Activated gamma-delta T cell treated with Interleukin-2 at 50 U/mL for 16 hours (primary cell): ENCODE measurements around the gene C16orf87.
"Not testable (repeated sequence)": the region's sequence is repeated elsewhere in the genome, so short reads cannot be mapped to it uniquely, and the experiment has no call there.

Experiments
- DNase-seq: peaks from one replicate; pipeline ENCODE4 v3.0.0-alpha.2; 2020

C16orf87 gene

GRCh38 chr16:46830902-46831647 lies at the start of gene C16orf87:
Gene C16orf87, minus strand, starts transcription at chr16:46831180. Its CDS starts 31 bp downstream, at chr16:46831149.
- DNase-seq: peak; percentile 89

GRCh38 chr16:46875243-46875642 lies 44.3 kb upstream of the C16orf87 start:
- no peak for DNase-seq

GRCh38 chr16:46873201-46873600 lies 42.2 kb upstream of the C16orf87 start:
- no peak for DNase-seq

GRCh38 chr16:46871597-46871996 lies 40.6 kb upstream of the C16orf87 start:
- DNase-seq: no peak

- DNase-seq: not testable (repeated sequence)
Observed at GRCh38 chr16:46868891-46869290, 37.9 kb upstream of the C16orf87 start.

- not testable (repeated sequence) for DNase-seq
Observed at GRCh38 chr16:46867486-46867885, 36.5 kb upstream of the C16orf87 start.

- DNase-seq: no peak
Observed at GRCh38 chr16:46866286-46866685, 35.3 kb upstream of the C16orf87 start.

GRCh38 chr16:46862555-46863447 lies 31.8 kb upstream of the C16orf87 start:
- no peak for DNase-seq

- DNase-seq: no peak
Observed at GRCh38 chr16:46859719-46860152, 28.8 kb upstream of the C16orf87 start.

GRCh38 chr16:46858151-46858550 lies 27.2 kb upstream of the C16orf87 start:
- DNase-seq: no peak

- no peak for DNase-seq
Observed at GRCh38 chr16:46857368-46857945, 26.5 kb upstream of the C16orf87 start.

- no peak for DNase-seq
Observed at GRCh38 chr16:46855389-46855788, 24.4 kb upstream of the C16orf87 start.

- DNase-seq: no peak
Observed at GRCh38 chr16:46854846-46855245, 23.9 kb upstream of the C16orf87 start.

GRCh38 chr16:46853713-46854443 lies 22.9 kb upstream of the C16orf87 start:
- DNase-seq: peak; percentile 44

GRCh38 chr16:46852130-46852529 lies 21.1 kb upstream of the C16orf87 start:
- no peak for DNase-seq

- no peak for DNase-seq
Observed at GRCh38 chr16:46850619-46851555, 19.9 kb upstream of the C16orf87 start.

- DNase-seq: no peak
Observed at GRCh38 chr16:46848768-46849764, 18.1 kb upstream of the C16orf87 start.

- no peak for DNase-seq
Observed at GRCh38 chr16:46845952-46846351, 15.0 kb upstream of the C16orf87 start.

- no peak for DNase-seq
Observed at GRCh38 chr16:46844771-46845170, 13.8 kb upstream of the C16orf87 start.
